HG03565 (cell line): ENCODE data around the gene SUPV3L1.
A peak's percentile ranks its signal among the peaks of the same experiment; 100 is the strongest.
"Not testable (repeated sequence)": the region's sequence is repeated elsewhere in the genome, so short reads cannot be mapped to it uniquely, and the experiment has no call there.

Experiments
- ATAC-seq: cut with Tn5 transposase; IDR thresholded peaks from one replicate; pipeline ENCODE4 v1.9.1; 2021; ENCODE audit warnings: mild to moderate bottlenecking, moderate library complexity; ENCODE audit not compliant: unreplicated experiment

SUPV3L1 gene

DNA sequence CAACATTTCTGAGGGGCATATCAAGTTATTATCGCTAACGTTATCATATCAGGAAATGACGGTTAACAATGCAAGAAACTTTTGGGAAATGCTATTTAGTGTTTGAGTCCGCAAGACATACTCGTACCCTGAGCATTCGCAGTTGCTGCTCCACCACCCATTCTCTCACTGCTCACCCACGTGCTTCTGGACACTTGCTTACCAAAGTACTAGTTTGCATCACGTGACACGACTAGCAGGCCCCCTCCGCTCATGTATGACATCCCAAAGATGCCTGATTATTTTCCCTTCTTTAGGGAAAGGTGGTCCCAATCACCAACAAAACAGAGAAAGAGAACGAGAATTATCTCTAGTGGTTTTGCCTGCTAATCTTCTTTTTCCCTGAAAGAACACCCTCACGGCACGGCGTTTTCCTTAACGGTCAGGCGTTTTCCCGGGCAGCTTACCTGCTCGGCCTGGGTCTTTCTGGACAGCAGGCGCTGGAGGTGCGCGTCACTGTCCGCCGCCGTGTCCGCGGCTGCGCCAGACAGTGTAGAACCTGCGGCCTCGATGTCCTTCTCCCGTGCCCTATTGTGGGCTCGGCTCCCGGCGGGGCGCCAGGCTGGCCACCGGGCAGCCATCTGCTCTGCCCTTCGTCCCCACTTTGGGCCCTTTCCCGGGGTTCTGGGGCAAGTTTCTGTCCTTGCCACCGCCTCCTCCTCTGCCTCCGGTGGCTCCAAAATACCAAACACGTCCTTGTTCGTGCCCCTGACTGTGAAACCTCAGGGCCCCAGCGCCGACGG, at the start of gene SUPV3L1:
SUPV3L1 (plus strand) TSS at position 492 of the 782 bp plus-strand sequence; CDS start at position 550, 58 bp downstream.
- ATAC-seq, result peak; percentile 74

- ATAC-seq, result no peak
Measured at GRCh38 chr10:69130251-69130650, 49.8 kb upstream of the SUPV3L1 start.

DNA sequence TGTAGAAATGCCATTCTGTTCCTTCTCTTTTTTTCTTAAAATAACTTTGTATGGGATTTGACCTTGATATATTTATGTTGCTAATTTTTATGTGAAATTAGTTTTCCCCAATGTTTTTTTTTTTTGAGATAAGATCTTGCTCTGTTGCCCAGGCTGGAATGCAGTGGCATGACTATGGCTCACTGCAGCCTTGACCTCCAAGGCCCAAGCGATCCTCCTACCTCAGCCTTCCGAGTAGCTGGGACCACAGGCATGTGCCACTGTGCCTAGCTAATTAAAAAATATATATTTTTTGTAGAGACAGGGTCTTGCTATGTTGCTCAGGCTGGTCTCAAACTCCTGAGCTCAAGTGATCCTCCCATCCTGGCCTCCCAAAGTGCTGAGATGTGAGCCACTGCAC, 40.1 kb upstream of the SUPV3L1 start:
- ATAC-seq, result no peak

- no peak for ATAC-seq
Measured at GRCh38 chr10:69141304-69141703, 38.7 kb upstream of the SUPV3L1 start.

- ATAC-seq, result not testable (repeated sequence)
Measured at GRCh38 chr10:69142074-69142473, 38.0 kb upstream of the SUPV3L1 start.

GRCh38 chr10:69142983-69143382, 37.1 kb upstream of the SUPV3L1 start:
- no peak for ATAC-seq

GRCh38 chr10:69145329-69145728, 34.7 kb upstream of the SUPV3L1 start:
- ATAC-seq, result no peak

DNA sequence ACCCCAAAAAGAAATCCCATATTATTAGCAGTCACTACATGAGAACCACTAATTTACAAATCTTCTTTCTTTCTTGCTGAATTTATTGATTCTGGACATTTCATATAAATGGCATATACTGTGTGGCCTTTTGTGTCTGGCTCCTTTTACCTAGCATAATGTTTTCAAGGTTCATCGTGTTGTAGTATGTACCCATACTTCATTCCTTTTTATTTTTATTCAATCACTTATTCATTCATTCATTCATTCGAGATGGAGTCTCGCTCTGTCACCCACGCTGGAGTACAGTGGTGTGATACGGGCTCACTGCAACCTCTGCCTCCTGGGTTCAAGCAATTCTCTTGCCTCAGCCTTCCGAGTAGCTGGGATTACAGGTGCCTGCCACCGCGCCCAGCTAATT, 34.2 kb upstream of the SUPV3L1 start:
- no peak for ATAC-seq

DNA sequence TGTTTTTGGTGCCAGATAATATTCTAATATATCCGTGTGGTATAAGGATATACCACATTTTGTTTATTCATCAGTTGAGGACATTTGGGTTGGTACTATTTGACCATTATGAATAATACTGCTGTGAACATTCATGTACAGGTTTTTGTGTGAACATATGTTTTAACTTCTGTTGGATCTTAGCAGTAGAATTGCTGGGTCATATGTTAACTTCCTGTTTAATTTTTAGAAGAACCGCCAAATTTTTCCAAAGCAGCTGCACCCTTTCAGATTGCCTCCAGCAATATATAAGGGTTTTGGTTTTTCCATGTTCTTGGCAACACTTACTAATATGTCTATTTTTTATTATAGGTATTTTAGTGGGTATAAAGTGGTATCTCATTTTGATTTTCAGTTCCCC, 33.3 kb upstream of the SUPV3L1 start:
- ATAC-seq, result no peak

GRCh38 chr10:69151984-69152383, 28.1 kb upstream of the SUPV3L1 start:
- no peak for ATAC-seq

DNA sequence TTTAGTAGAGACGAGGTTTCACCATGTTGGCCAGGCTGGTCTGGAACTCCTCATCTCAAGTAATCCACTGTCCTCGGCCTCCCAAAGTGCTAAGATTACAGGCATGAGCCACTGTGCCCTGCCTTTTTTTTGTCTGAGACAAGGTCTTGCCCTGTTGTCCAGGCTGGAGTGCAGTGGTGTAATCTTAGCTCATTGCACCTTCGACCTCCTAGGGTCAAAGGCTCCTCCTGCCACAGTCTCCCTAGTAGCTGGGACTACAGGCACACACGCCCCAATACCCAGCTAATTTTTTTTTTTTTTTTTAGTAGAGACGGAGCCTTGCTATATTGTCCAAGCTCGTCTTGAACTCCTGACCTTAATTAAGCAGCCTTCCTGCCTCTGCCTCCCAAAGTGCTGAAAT, 26.8 kb upstream of the SUPV3L1 start:
- no peak for ATAC-seq

GRCh38 chr10:69160809-69161241, 19.2 kb upstream of the SUPV3L1 start:
- no peak for ATAC-seq

- ATAC-seq, result no peak
Measured at GRCh38 chr10:69168493-69168892, 11.5 kb upstream of the SUPV3L1 start.

DNA sequence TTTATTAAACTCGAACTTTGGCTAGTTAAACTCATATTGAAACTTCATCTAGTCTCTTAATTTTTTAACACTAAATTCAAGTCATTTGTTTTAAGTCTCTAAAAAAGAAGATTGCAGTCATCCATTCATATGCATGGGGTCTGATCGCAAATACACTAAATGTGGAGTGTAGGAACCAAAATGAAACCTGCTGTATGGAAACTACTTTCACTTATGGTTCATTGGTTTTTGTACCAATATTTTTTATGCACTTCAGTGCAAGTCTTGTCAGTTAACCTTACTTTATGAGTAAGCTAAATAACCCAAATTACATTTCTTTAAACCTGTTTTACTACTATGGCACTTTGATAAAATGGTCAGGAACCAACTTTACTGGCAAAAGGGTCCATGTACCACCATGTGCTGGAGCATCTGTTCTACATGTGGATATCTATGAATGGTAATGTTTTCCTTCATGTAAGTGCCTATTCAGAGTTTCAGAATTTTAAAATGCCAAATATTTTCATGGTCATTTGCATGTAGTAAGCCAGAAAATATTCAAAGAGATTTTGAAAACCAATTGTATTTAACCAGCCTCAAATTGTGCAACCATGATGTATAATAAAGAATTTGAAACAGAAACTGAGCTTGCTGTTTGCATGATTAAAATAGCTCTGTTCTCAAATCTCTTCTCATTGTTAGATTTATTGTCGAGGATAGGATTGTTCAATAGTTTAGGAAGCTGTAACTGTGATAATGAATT, 7.6 kb upstream of the SUPV3L1 start:
- no peak for ATAC-seq

DNA sequence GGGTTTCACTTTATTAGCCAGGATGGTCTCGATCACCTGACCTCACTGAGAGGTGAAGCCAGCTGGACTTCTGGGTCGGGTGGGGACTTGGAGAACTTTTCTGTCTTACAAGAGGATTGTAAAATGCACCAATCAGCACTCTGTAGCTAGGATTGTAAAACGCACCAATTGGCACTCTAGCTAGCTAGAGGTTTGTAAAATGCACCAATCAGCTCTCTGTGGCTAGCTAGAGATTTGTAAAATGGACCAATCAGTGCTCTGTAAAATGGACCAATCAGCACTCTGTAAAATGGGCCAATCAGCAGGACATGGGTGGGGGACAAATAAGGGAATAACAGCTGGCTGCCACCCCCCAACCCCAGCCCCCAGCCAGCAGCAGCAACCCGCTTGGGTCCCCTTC, 4.7 kb upstream of the SUPV3L1 start:
- not testable (repeated sequence) for ATAC-seq

GRCh38 chr10:69176823-69177222, 3.2 kb upstream of the SUPV3L1 start:
- ATAC-seq, result no peak

DNA sequence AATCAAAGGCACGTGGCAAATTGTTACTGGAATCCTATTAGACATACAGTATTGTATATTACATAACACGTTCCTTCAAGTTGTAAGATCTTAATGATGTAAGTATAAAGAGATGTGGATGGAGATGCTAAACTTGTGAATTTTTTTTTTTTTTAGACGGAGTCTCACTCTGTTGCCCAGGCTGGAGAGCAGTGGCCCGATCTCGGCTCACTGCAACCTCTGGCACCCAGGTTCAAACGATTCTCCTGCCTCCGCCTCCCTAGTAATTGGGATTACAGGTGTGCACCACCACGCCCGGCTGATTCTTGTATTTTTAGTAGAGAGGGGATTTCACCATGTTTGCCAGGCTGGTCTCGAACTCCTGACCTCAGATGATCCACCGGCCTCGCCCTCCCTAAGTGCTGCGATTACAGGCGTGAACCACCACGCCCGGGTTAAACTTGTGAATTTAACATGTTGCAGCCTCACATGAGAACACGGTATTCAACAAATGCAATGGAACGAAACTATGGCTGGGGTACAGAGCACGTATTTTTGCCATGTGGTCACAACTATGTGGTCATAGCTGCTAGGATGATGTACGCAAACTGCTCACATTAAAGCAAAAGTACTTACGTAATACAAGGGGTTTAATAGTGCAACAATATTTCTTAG, 818 bp upstream of the SUPV3L1 start:
- ATAC-seq, result peak; percentile 24

GRCh38 chr10:69180525-69181204, 631 bp downstream of the SUPV3L1 start:
- peak; percentile 10 for ATAC-seq

DNA sequence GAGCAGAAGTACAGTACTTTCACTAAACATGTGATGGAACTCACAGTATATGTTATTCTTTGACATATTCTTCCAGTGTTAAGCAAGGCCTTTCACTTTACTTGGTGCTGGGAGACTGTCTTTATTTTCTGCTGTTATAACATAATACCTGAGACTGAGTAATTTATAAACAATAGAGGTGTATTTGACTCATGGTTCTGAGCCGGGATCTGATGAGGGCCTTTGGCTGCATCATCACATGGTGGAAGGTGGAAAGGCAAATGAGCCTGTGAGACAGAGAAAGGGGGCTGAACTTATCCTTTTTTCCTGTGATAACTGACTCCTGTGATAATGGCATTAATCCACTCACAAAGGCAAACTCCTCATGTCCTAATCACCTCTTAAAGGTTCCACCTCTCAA, 1.4 kb downstream of the SUPV3L1 start:
- ATAC-seq, result no peak

DNA sequence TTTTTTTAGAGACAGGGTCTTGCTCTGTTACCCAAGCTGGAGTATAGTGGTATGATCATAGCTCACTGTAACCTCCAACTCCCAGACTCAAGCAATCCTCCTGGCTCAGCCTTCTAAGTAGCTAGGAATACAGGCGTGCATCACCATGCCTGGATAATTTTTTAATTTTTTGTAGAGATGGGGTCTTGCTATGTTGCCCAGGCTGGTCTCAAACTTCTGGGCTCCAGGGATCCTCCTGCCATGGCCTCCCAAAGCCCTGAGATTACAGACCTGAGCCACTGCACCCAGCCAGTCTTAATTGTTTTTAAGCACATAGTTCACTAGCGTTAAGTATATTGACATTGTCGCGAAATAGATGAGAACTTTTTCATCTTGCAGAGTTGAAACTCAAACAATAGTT, 2.0 kb downstream of the SUPV3L1 start:
- no peak for ATAC-seq

- no peak for ATAC-seq
Measured at GRCh38 chr10:69186524-69186923, 6.5 kb downstream of the SUPV3L1 start.
